Activated CD8-positive, alpha-beta T cell treated with anti-CD3 and anti-CD28 coated beads for 36 hours (primary cell): ENCODE measurements around the gene ITSN2. TPM values are rescaled to one million over a fixed set of nuclear protein-coding genes. Genes with fewer than 3 reads are reported as not detected.

Experiments
- ATAC-seq: fragments of 200-7000 bp; cut with Tn5 transposase; one replicate; pipeline ENCODE4 v1.10.0; 2021; ENCODE audit warnings: mild to moderate bottlenecking, moderate library complexity
- CTCF ChIA-PET: fragments of 350-600 bp; sonication (Branson Sonifier 250); formaldehyde crosslinking; loops from one replicate; lab custom pipeline; 2021; ENCODE audit warnings: antibody characterized with exemption; lab: Charles Lee
- POLR2A ChIA-PET: fragments of 350-600 bp; sonication (Branson Sonifier 250); formaldehyde crosslinking; loops from one replicate; lab custom pipeline; 2021; ENCODE audit warnings: antibody characterized with exemption; lab: Charles Lee
- DNase-seq: peaks from one replicate; pipeline ENCODE4 v3.0.0-alpha.2; 2020
- H3K27ac Mint-ChIP-seq: one replicate; pipeline ENCODE4 v1.8.0; 2021; ENCODE audit warnings: mild to moderate bottlenecking, mixed read lengths
- H3K27me3 Mint-ChIP-seq: one replicate; pipeline ENCODE4 v1.8.0; 2021; ENCODE audit warnings: mixed read lengths
- H3K36me3 Mint-ChIP-seq: one replicate; pipeline ENCODE4 v1.8.0; 2021; ENCODE audit warnings: low read depth, mixed read lengths
- H3K4me1 Mint-ChIP-seq: one replicate; pipeline ENCODE4 v1.8.0; 2021; ENCODE audit warnings: low read depth, mixed read lengths
- H3K4me3 Mint-ChIP-seq: one replicate; pipeline ENCODE4 v1.8.0; 2021; ENCODE audit warnings: mild to moderate bottlenecking, moderate library complexity, mixed read lengths
- H3K9me3 Mint-ChIP-seq: one replicate; pipeline ENCODE4 v1.8.0; 2021; ENCODE audit warnings: mixed read lengths
- intact Hi-C: fragments of 100-400 bp; cut with micrococcal nuclease; formaldehyde crosslinking; loops from one replicate; pipeline ENCODE4 v1.10.0; 2022
- total RNA-seq, 2 experiments: library from RNA; stranded (reverse); gene quantifications; one replicate each; pipeline ENCODE4 v1.2.3, GENCODE V29; 2021
- TF ChIP-seq, protein P1 (sequence below): fragments of 200-600 bp; IDR thresholded peaks from one replicate; pipeline ENCODE4 v1.8.0; 2022; ENCODE audit warnings: antibody characterized with exemption, mild to moderate bottlenecking

Gene ITSN2
- total RNA-seq, 2 experiments from 2014 or later, result 44.0 to 48.6 TPM

DNA sequence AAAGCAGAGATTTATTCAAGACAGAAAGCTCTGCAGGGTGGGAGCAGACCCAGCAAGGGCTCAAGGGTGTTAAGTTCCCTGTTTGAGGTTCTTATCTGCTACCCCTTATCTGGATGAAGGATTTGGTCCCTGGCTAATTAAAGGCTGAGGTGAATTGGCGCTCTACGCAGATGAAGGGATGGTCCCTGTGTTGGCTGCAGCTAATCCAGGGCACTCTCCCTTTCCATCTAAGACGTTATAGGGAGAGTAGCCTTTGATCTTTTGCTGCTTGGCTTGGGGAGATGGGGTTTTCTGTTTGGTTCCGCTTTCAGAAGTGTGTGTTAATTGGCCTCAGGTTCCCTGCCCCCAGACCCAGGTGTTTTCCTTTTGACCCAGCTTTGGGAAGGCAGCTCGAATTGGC is 168.5 kb downstream of the ITSN2 start:
- H3K36me3 Mint-ChIP-seq, result peaks cover 3% of the 10 kb centered on the region
- no peaks in the 10 kb centered on the region for H3K27me3 Mint-ChIP-seq
- H3K4me3 Mint-ChIP-seq, result no peak overlapping the region
- peaks cover 12% of the 10 kb centered on the region for H3K9me3 Mint-ChIP-seq
- TF ChIP-seq, protein P1, sequence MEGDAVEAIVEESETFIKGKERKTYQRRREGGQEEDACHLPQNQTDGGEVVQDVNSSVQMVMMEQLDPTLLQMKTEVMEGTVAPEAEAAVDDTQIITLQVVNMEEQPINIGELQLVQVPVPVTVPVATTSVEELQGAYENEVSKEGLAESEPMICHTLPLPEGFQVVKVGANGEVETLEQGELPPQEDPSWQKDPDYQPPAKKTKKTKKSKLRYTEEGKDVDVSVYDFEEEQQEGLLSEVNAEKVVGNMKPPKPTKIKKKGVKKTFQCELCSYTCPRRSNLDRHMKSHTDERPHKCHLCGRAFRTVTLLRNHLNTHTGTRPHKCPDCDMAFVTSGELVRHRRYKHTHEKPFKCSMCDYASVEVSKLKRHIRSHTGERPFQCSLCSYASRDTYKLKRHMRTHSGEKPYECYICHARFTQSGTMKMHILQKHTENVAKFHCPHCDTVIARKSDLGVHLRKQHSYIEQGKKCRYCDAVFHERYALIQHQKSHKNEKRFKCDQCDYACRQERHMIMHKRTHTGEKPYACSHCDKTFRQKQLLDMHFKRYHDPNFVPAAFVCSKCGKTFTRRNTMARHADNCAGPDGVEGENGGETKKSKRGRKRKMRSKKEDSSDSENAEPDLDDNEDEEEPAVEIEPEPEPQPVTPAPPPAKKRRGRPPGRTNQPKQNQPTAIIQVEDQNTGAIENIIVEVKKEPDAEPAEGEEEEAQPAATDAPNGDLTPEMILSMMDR, result no peak
- intact Hi-C loops, result no loop called here
- DNase-seq (no peak), ATAC-seq (no peak)
- H3K4me1 Mint-ChIP-seq, result no peaks in the 10 kb centered on the region
- ChIA-PET CTCF (no interaction called here), POLR2A (no interaction called here)
- no peak overlapping the region for H3K27ac Mint-ChIP-seq

DNA sequence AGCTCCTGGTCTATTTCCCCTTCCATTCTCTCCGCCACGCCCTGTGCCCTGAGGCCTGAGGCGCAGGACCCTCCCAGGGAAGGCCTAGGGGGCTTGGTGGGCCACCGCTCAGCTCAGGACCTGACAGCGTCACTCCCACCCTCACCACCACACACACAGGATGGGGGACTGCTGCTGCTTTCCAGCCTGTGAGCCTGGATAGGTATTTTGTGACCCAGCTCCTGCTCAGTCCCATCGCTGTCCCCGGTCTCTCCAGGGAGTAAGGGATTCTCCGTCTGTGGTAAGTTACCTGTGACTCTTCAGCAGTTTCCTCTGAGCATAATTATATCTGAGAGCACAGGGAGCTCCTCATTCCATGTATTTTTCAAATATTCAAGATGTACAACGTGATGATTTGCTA is 169.2 kb downstream of the ITSN2 start:
- ATAC-seq (no peak), DNase-seq (no peak)
- H3K4me3 Mint-ChIP-seq, result no peak overlapping the region
- H3K9me3 Mint-ChIP-seq, result peaks cover 12% of the 10 kb centered on the region
- POLR2A ChIA-PET, result no interaction called here
- CTCF ChIA-PET, result no interaction called here
- TF ChIP-seq, protein P1, result no peak
- peaks cover 3% of the 10 kb centered on the region for H3K36me3 Mint-ChIP-seq
- intact Hi-C loops, result no loop called here
- no peaks in the 10 kb centered on the region for H3K27me3 Mint-ChIP-seq
- no peak overlapping the region for H3K27ac Mint-ChIP-seq
- H3K4me1 Mint-ChIP-seq, result no peaks in the 10 kb centered on the region

DNA sequence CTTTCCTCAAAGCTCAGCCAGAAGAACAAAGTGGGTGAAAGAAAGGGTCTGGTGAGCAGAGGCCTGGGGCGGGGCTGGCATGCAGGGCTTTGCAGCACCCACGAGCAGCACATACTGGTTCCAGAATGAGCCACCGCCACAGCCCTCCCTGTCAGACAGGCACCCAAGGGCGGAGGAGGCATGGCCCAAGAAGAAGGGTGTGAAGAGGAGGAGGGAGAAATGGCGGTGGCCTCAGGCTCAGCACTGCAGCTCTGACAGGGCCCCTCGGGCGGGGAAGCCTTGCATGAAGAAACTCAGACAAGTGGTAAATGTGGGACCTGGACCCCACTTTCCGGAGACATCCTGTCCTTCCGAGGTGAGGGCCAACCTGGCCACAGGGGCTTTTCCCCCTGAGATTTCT is 169.8 kb downstream of the ITSN2 start:
- TF ChIP-seq, protein P1, result no peak
- ChIA-PET CTCF (no interaction called here), POLR2A (no interaction called here)
- Mint-ChIP-seq H3K36me3 (peaks cover 3% of the 10 kb centered on the region), H3K9me3 (peaks cover 12% of the 10 kb centered on the region), H3K27ac (no peak overlapping the region), H3K27me3 (no peaks in the 10 kb centered on the region), H3K4me1 (no peaks in the 10 kb centered on the region), H3K4me3 (no peak overlapping the region)
- ATAC-seq (no peak), DNase-seq (no peak)
- intact Hi-C loops, result no loop called here

- Mint-ChIP-seq H3K9me3 (peaks cover 12% of the 10 kb centered on the region), H3K36me3 (peaks cover 3% of the 10 kb centered on the region), H3K27me3 (no peaks in the 10 kb centered on the region), H3K4me3 (no peak overlapping the region), H3K27ac (no peak overlapping the region), H3K4me1 (no peaks in the 10 kb centered on the region)
- ATAC-seq (no peak), DNase-seq (no peak)
- POLR2A ChIA-PET, result no interaction called here
- intact Hi-C loops, result no loop called here
- TF ChIP-seq, protein P1, result no peak
- CTCF ChIA-PET, result no interaction called here
Observed at GRCh38 chr2:24189551-24189950, 170.8 kb downstream of the ITSN2 start.

GRCh38 chr2:24183366-24184069 is 176.8 kb downstream of the ITSN2 start:
- TF ChIP-seq, protein P1, result no peak
- no peak for ATAC-seq
- Mint-ChIP-seq H3K27me3 (no peaks in the 10 kb centered on the region), H3K9me3 (peaks cover 6% of the 10 kb centered on the region), H3K36me3 (peaks cover 3% of the 10 kb centered on the region), H3K4me1 (no peaks in the 10 kb centered on the region), H3K27ac (no peak overlapping the region), H3K4me3 (no peak overlapping the region)
- ChIA-PET CTCF (interaction anchor here (0.7 to 1.4 kb wide), 3 partner anchors 16 to 99 kb away, joined by 3 to 4 read pairs (median 3); partner anchors contain the start of gene TP53I3), POLR2A (no interaction called here)
- no peak for DNase-seq
- intact Hi-C loops, result no loop called here
